ENCODE results near the gene PDE2A.

DNA sequence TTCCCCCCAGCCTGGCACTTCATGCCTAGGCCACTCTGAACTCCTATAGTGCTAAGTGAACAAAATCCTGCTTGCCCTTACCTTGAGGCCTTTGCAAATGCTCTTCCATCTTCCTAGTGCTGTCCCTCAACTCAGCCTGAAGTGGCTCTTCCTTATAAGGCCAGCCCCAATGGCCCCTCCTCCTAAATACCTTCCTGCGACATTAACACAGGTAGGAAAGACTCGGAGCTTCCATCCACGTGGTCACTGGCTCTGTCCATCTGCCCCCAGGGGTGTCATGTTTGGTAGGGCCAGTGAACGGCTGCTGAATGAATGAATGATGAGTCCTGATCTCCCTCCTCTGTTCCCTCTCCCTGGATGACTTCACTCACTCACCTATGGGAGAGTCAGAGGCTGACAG, 4.2 kb downstream of the PDE2A start:
- TF ChIP-seq POLR2AphosphoS5 (IDR thresholded peaks at IDR 0.05; ENCODE audit: low read depth, low read length) (no peak), POLR2A (IDR thresholded peaks at IDR 0.05; ENCODE audit: low read depth, low read length) (no peak)
